CD8-positive, alpha-beta memory T cell (primary cell): ENCODE measurements around the gene ABCB7. TPM values are rescaled to one million over a fixed set of nuclear protein-coding genes. Genes with fewer than 3 reads are reported as not detected.
"Not testable (repeated sequence)": the region's sequence is repeated elsewhere in the genome, so short reads cannot be mapped to it uniquely, and the experiment has no call there.

Experiments
- CTCF ChIA-PET: fragments of 350-600 bp; sonication (Branson Sonifier 250); formaldehyde crosslinking; loops from one replicate; lab custom pipeline; 2021; ENCODE audit warnings: antibody characterized with exemption; lab: Charles Lee
- POLR2A ChIA-PET: fragments of 350-600 bp; sonication (Branson Sonifier 250); formaldehyde crosslinking; loops from one replicate; lab custom pipeline; 2021; ENCODE audit warnings: antibody characterized with exemption; lab: Charles Lee
- DNase-seq, 5 donors: peaks; one replicate each; pipeline versions ENCODE4 v3.0.0 to v3.0.0-alpha.2; 2020 to 2022; ENCODE audit warnings: mixed read lengths in 1 of 5
- H3K27ac ChIP-seq: one replicate; pipeline ENCODE4 v1.7.0; 2013; ENCODE audit warnings: low read depth, mild to moderate bottlenecking, low read length, moderate library complexity
- H3K27me3 ChIP-seq: 2 replicates; pipeline ENCODE4 v1.7.0; 2013; ENCODE audit warnings: low read length, mild to moderate bottlenecking; ENCODE audit not compliant: insufficient read depth, poor library complexity, severe bottlenecking
- H3K36me3 ChIP-seq: 2 replicates; pipeline ENCODE4 v1.7.0; 2013; ENCODE audit warnings: mild to moderate bottlenecking, low read length, moderate library complexity; ENCODE audit not compliant: insufficient read depth
- H3K4me1 ChIP-seq: 2 replicates; pipeline ENCODE4 v1.7.0; 2013; ENCODE audit warnings: mild to moderate bottlenecking, low read length, moderate library complexity; ENCODE audit not compliant: insufficient read depth
- H3K4me3 ChIP-seq: 2 replicates; pipeline ENCODE4 v1.7.0; 2013; ENCODE audit warnings: mild to moderate bottlenecking, low read length
- H3K9me3 ChIP-seq: 2 replicates; pipeline ENCODE4 v1.7.0; 2013; ENCODE audit warnings: mild to moderate bottlenecking, low read length
- H3K27ac Mint-ChIP-seq, 8 donors: one replicate each; pipeline ENCODE4 v1.8.0; 2020 to 2021; ENCODE audit warnings: mixed read lengths in 8 of 8, mild to moderate bottlenecking in 6 of 8, inconsistent platforms in 3 of 8, moderate library complexity in 3 of 8
- H3K27me3 Mint-ChIP-seq, 2 donors: one replicate each; pipeline ENCODE4 v1.8.0; 2020 to 2021; ENCODE audit warnings: mixed read lengths in 2 of 2, mild to moderate bottlenecking in 1 of 2, moderate library complexity in 1 of 2
- H3K36me3 Mint-ChIP-seq, 3 donors: one replicate each; pipeline ENCODE4 v1.8.0; 2020 to 2021; ENCODE audit warnings: mixed read lengths in 3 of 3, inconsistent platforms in 1 of 3, mild to moderate bottlenecking in 1 of 3
- H3K4me1 Mint-ChIP-seq, 3 donors: one replicate each; pipeline ENCODE4 v1.8.0; 2020 to 2021; ENCODE audit warnings: mixed read lengths in 3 of 3, inconsistent platforms in 1 of 3, mild to moderate bottlenecking in 1 of 3
- H3K4me3 Mint-ChIP-seq, 7 donors: one replicate each; pipeline ENCODE4 v1.8.0; 2020 to 2021; ENCODE audit warnings: mixed read lengths in 7 of 7, mild to moderate bottlenecking in 6 of 7, moderate library complexity in 4 of 7, inconsistent platforms in 2 of 7
- H3K9me3 Mint-ChIP-seq, 5 donors: one replicate each; pipeline ENCODE4 v1.8.0; 2020 to 2022; ENCODE audit warnings: mixed read lengths in 5 of 5, mild to moderate bottlenecking in 3 of 5, moderate library complexity in 2 of 5, inconsistent platforms in 1 of 5
- polyA plus RNA-seq: library from polyadenylated mRNA; unstranded; fragments of 300-500 nt; fragmentation: Illumina TruSeq; gene quantifications from one replicate; pipeline ENCODE4 v1.2.3, GENCODE V29; 2021
- total RNA-seq, 2 experiments: library from RNA; stranded (reverse); gene quantifications; one replicate each; pipeline ENCODE4 v1.2.3, GENCODE V29; 2021

ABCB7 gene
- total and polyA plus RNA-seq, 3 experiments from 2014 or later: 10.2 to 27.0 (median 25.4) TPM

GRCh38 chrX:75076429-75076828, 79.7 kb downstream of the ABCB7 start:
- Histone ChIP-seq H3K27me3 (no peaks in the 10 kb centered on the region), H3K9me3 (no peaks in the 10 kb centered on the region), H3K27ac (no peak overlapping the region), H3K4me1 (no peaks in the 10 kb centered on the region), H3K4me3 (no peak overlapping the region), H3K36me3 (peaks cover 4% of the 10 kb centered on the region)
- H3K9me3 Mint-ChIP-seq: no peaks in the 10 kb centered on the region
- peaks cover 2 to 26% (median 3%) of the 10 kb centered on the region in 3 donors for H3K36me3 Mint-ChIP-seq
- POLR2A ChIA-PET: no interaction called here
- no peaks in the 10 kb centered on the region for H3K27me3 Mint-ChIP-seq
- no peak overlapping the region for H3K4me3 Mint-ChIP-seq
- H3K27ac Mint-ChIP-seq: no peak overlapping the region
- DNase-seq: no peak
- CTCF ChIA-PET: no interaction called here
- peaks cover 0 to 4% (median 0%) of the 10 kb centered on the region in 3 donors for H3K4me1 Mint-ChIP-seq

DNA sequence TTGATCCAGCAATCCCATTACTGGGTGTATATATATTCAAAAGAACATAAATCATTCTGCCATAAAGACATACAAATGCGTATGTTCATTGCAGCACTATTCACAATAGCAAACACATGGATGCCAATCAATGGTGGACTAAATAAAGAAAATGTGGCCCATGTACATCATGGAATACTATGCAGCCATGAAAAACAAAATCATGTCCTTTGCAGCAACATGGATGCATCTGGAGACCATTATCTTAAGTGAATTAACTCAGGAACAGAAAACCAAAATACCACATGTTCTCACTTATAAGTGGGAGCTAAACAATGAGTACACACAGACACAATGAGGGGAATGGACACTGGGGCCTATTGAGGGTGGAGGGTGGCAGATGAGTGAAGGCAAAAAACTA, 81.6 kb downstream of the ABCB7 start:
- CTCF ChIA-PET: no interaction called here
- no peak overlapping the region for H3K4me3 Mint-ChIP-seq
- Histone ChIP-seq H3K27ac (no peak overlapping the region), H3K27me3 (no peaks in the 10 kb centered on the region), H3K4me1 (no peaks in the 10 kb centered on the region), H3K9me3 (no peaks in the 10 kb centered on the region), H3K4me3 (no peak overlapping the region), H3K36me3 (peaks cover 4% of the 10 kb centered on the region)
- H3K4me1 Mint-ChIP-seq: peaks cover 0 to under 1% (median 0%) of the 10 kb centered on the region in 3 donors
- POLR2A ChIA-PET: no interaction called here
- no peaks in the 10 kb centered on the region for H3K9me3 Mint-ChIP-seq
- no peak for DNase-seq
- no peaks in the 10 kb centered on the region for H3K27me3 Mint-ChIP-seq
- no peak overlapping the region for H3K27ac Mint-ChIP-seq
- H3K36me3 Mint-ChIP-seq: peaks cover 3 to 37% (median 4%) of the 10 kb centered on the region in 3 donors

DNA sequence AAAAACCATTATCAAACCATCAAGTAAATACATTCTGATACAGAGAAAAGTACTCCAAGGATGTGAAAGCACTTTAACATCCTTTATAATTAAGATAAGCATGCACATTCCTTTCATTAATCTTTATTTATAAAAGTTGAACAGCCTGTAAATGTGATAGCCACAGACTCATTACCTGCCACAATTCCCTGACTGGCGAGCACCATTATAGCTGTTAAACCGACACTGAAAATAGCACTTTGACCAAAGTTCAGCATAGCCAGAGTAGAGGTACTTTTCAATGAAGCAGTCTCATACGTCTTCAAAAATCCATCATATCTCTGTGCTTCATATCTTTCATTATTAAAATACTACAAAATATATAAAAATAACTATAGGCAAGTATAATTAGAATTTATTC, 84.7 kb downstream of the ABCB7 start:
- no peak overlapping the region for H3K4me3 Mint-ChIP-seq
- H3K36me3 Mint-ChIP-seq: peaks cover 3 to 51% (median 4%) of the 10 kb centered on the region in 3 donors
- ChIA-PET CTCF (no interaction called here), POLR2A (no interaction called here)
- Histone ChIP-seq H3K36me3 (peaks cover 4% of the 10 kb centered on the region), H3K4me1 (no peaks in the 10 kb centered on the region), H3K9me3 (no peaks in the 10 kb centered on the region), H3K27ac (no peak overlapping the region), H3K27me3 (no peaks in the 10 kb centered on the region), H3K4me3 (no peak overlapping the region)
- no peaks in the 10 kb centered on the region for H3K4me1 Mint-ChIP-seq
- no peak for DNase-seq
- H3K27ac Mint-ChIP-seq: no peak overlapping the region
- H3K27me3 Mint-ChIP-seq: no peaks in the 10 kb centered on the region
- H3K9me3 Mint-ChIP-seq: no peaks in the 10 kb centered on the region

DNA sequence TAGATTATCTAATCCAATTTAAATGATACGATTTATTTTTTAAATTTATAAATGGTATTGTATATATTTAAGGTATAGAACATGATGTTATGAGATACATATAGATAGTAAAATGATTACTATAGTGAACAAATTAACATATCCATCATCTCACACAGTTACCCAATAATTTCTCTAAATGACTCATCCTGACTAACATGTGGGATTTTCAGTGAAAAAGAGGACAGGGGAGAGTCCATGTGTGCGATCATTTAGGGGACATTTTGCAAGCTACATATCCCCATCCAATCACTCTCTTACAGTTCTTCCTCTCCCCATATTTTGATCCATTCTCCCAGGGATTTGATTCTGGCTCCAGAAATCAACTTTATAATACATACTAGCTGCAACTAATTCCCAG, 88.2 kb downstream of the ABCB7 start:
- H3K9me3 Mint-ChIP-seq: no peaks in the 10 kb centered on the region
- no peaks in the 10 kb centered on the region for H3K27me3 Mint-ChIP-seq
- ChIA-PET CTCF (no interaction called here), POLR2A (no interaction called here)
- no peaks in the 10 kb centered on the region for H3K9me3 ChIP-seq
- H3K27me3 ChIP-seq: no peaks in the 10 kb centered on the region
- DNase-seq: no peak
- H3K4me3 Mint-ChIP-seq: no peak overlapping the region
- no peaks in the 10 kb centered on the region for H3K4me1 ChIP-seq
- no peaks in the 10 kb centered on the region for H3K36me3 ChIP-seq
- no peak overlapping the region for H3K27ac ChIP-seq
- peaks cover 0 to 38% (median 2%) of the 10 kb centered on the region in 3 donors for H3K36me3 Mint-ChIP-seq
- no peaks in the 10 kb centered on the region for H3K4me1 Mint-ChIP-seq
- H3K27ac Mint-ChIP-seq: peak overlapping the region in 1 of 8 donors; percentile 7
- H3K4me3 ChIP-seq: no peak overlapping the region

GRCh38 chrX:75061701-75062100, 94.4 kb downstream of the ABCB7 start:
- H3K36me3 ChIP-seq: no peaks in the 10 kb centered on the region
- ChIA-PET CTCF (no interaction called here), POLR2A (no interaction called here)
- H3K4me1 ChIP-seq: no peaks in the 10 kb centered on the region
- H3K4me3 ChIP-seq: no peak overlapping the region
- Mint-ChIP-seq H3K4me3 (no peak overlapping the region), H3K4me1 (no peaks in the 10 kb centered on the region), H3K9me3 (no peaks in the 10 kb centered on the region), H3K27ac (no peak overlapping the region), H3K27me3 (no peaks in the 10 kb centered on the region), H3K36me3 (peaks cover 3 to 42% (median 4%) of the 10 kb centered on the region in 3 donors)
- H3K9me3 ChIP-seq: no peaks in the 10 kb centered on the region
- no peaks in the 10 kb centered on the region for H3K27me3 ChIP-seq
- no peak for DNase-seq
- no peak overlapping the region for H3K27ac ChIP-seq

DNA sequence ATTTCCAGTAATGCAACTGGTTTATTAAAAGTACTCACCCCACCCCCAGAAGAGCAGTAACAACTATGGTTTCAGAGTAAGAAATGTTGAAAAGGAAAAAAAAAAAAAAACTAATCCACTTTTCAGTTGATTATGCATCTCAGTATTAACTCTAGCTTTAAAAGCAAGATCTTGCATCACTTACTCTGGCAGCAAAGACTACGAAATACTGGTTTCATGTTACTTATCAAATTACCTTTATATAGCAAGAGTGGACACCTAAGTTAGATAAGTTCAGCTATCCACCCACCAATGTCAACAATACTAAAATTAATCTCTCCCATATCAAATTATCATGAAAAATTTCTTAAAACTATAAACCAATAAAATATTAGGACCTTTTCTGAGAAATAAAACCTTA, 105.0 kb downstream of the ABCB7 start:
- ChIA-PET CTCF (no interaction called here), POLR2A (no interaction called here)
- Mint-ChIP-seq H3K27me3 (peaks cover 0 to 2% of the 10 kb centered on the region in 2 donors), H3K9me3 (peaks cover 0 to 3% (median 2%) of the 10 kb centered on the region in 5 donors), H3K36me3 (peaks cover 6 to 19% (median 16%) of the 10 kb centered on the region in 3 donors), H3K4me3 (no peak overlapping the region), H3K4me1 (no peaks in the 10 kb centered on the region), H3K27ac (no peak overlapping the region)
- H3K27me3 ChIP-seq: no peaks in the 10 kb centered on the region
- no peak overlapping the region for H3K27ac ChIP-seq
- no peaks in the 10 kb centered on the region for H3K4me1 ChIP-seq
- DNase-seq: no peak
- H3K36me3 ChIP-seq: no peaks in the 10 kb centered on the region
- no peaks in the 10 kb centered on the region for H3K9me3 ChIP-seq
- no peak overlapping the region for H3K4me3 ChIP-seq

DNA sequence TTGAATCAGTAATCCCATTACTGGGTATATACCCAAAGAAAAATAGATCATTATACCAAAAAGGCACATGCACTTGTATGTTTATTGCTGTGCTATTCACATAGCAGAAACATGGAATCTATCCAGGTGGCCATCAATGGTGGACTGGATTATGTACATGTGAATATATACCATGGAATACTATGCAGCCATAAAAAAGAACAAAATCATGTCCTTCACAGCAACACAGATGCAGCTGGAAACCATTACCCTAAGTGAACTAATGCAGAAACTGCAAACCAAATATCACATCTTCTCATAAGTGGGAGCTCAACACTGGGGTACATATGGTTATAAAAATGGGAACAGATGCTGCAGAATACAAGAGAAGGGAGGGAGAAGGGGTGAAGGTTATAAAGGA, 110.7 kb downstream of the ABCB7 start:
- Mint-ChIP-seq H3K4me3 (no peak overlapping the region), H3K4me1 (no peaks in the 10 kb centered on the region), H3K27ac (no peak overlapping the region), H3K36me3 (peaks cover 0 to 13% (median 4%) of the 10 kb centered on the region in 3 donors), H3K9me3 (peaks cover 0 to 33% (median 7%) of the 10 kb centered on the region in 5 donors), H3K27me3 (peaks cover 0 to 10% of the 10 kb centered on the region in 2 donors)
- ChIA-PET POLR2A (no interaction called here), CTCF (no interaction called here)
- no peak overlapping the region for H3K27ac ChIP-seq
- H3K36me3 ChIP-seq: no peaks in the 10 kb centered on the region
- DNase-seq: no peak
- no peaks in the 10 kb centered on the region for H3K9me3 ChIP-seq
- H3K27me3 ChIP-seq: no peaks in the 10 kb centered on the region
- H3K4me1 ChIP-seq: no peaks in the 10 kb centered on the region
- H3K4me3 ChIP-seq: no peak overlapping the region

- POLR2A ChIA-PET, DNase-seq, H3K4me1 ChIP-seq, H3K27me3 Mint-ChIP-seq, H3K4me3 ChIP-seq, CTCF ChIA-PET, H3K27ac ChIP-seq, H3K36me3 ChIP-seq, H3K4me3 Mint-ChIP-seq, H3K27me3 ChIP-seq, H3K9me3 ChIP-seq, H3K27ac Mint-ChIP-seq, H3K4me1 Mint-ChIP-seq: not testable (repeated sequence)
- H3K9me3 Mint-ChIP-seq: peaks cover 0 to 35% (median 7%) of the 10 kb centered on the region in 5 donors
- H3K36me3 Mint-ChIP-seq: peaks cover 0 to 13% (median 4%) of the 10 kb centered on the region in 3 donors
These were observed 111.9 kb downstream of the ABCB7 start for GRCh38 chrX:75044142-75044541.
